ENCODE data around the gene BCDIN3D. TPM values are rescaled to one million over a fixed set of nuclear protein-coding genes. Genes with fewer than 3 reads are reported as not detected.
"Not testable (repeated sequence)": the region's sequence is repeated elsewhere in the genome, so short reads cannot be mapped to it uniquely, and the experiment has no call there.

The BCDIN3D gene
- total RNA-seq, 1 donor from 2014 or later: 3.3 TPM

DNA sequence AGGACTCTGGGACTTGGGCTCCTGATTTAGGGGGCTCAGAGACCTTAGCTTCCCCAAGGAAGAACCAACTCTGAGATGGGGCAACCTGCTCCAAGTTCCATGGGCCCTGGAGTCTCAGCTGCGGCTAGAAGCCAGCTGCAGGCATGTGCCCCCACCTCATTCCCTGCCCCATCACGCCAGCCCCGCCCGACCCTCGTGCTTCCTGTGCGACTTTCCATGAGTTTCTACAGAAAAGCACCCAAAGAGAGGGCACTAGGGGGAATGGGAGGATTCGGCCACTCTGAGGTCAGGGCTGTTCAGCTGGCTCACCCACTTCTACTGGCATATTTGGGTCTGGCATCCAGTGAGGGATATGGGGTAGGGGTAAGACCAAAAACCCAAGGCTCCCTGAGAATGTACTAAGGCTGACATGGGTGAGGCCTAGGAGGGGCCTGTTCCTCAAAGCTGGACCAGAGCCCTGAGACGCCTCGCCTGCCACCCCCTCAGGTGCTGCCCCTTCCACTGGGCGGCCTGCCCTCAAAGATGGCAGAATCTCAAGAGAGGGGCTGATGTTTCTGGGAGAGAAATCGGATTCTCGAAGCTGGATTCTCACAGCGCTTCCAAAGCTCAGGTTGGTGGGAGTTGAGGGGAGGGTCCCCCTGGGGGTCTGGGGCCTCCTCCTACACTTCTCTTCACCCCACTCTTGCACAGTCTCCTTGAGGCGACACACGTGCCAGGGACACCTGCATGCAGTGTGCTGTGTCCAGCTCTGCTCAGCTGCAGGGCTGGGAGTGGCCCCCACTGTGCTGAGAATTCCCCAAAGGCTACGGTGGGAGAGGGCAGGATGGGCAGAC is 38.7 kb upstream of the BCDIN3D start:
- Mint-ChIP-seq H3K4me3 (ENCODE audit: unreplicated experiment) (no peak overlapping the region), H3K36me3 (ENCODE audit: low read depth) (peaks cover 2% of the 10 kb centered on the region), H3K27me3 (ENCODE audit: low read depth) (peaks cover 19% of the 10 kb centered on the region), H3K27ac (ENCODE audit: unreplicated experiment) (no peak overlapping the region), H3K4me1 (ENCODE audit: low read depth) (no peaks in the 10 kb centered on the region), H3K9me3 (ENCODE audit: low read depth) (no peaks in the 10 kb centered on the region)
- TF ChIP-seq, protein P1, sequence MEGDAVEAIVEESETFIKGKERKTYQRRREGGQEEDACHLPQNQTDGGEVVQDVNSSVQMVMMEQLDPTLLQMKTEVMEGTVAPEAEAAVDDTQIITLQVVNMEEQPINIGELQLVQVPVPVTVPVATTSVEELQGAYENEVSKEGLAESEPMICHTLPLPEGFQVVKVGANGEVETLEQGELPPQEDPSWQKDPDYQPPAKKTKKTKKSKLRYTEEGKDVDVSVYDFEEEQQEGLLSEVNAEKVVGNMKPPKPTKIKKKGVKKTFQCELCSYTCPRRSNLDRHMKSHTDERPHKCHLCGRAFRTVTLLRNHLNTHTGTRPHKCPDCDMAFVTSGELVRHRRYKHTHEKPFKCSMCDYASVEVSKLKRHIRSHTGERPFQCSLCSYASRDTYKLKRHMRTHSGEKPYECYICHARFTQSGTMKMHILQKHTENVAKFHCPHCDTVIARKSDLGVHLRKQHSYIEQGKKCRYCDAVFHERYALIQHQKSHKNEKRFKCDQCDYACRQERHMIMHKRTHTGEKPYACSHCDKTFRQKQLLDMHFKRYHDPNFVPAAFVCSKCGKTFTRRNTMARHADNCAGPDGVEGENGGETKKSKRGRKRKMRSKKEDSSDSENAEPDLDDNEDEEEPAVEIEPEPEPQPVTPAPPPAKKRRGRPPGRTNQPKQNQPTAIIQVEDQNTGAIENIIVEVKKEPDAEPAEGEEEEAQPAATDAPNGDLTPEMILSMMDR (IDR thresholded peaks at IDR 0.05): no peak
- DNase-seq (ENCODE audit: low spot score): peak; percentile 68

GRCh38 chr12:49880756-49881414 is 38.0 kb upstream of the BCDIN3D start:
- Mint-ChIP-seq H3K27ac (ENCODE audit: unreplicated experiment) (peak overlapping the region; percentile 62), H3K9me3 (ENCODE audit: low read depth) (no peaks in the 10 kb centered on the region), H3K36me3 (ENCODE audit: low read depth) (peaks cover 2% of the 10 kb centered on the region), H3K4me1 (ENCODE audit: low read depth) (no peaks in the 10 kb centered on the region), H3K4me3 (ENCODE audit: unreplicated experiment) (no peak overlapping the region), H3K27me3 (ENCODE audit: low read depth) (peaks cover 17% of the 10 kb centered on the region)
- TF ChIP-seq, protein P1 (IDR thresholded peaks at IDR 0.05): no peak
- peak; percentile 39 for DNase-seq (ENCODE audit: low spot score)

DNA sequence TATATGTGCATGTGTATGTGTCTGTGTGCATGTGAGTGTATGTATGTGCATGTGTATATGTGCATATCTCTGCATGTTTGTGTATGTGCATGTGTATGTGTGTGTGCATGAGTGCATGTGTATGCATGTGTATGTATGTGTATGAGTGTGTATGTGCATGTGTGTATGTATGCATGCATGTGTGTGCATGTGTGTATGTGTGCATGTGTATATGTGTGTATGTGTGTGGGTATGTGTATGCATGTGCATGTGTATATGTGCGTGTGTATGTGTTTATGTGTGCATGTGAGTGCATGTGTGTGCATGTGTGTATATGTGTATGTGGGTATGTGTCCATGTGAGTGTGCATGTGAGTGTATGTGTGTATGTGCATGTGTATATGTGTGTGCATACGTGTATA is 36.2 kb upstream of the BCDIN3D start:
- not testable (repeated sequence) for H3K9me3 Mint-ChIP-seq (ENCODE audit: low read depth); H3K36me3 Mint-ChIP-seq (ENCODE audit: low read depth); H3K4me1 Mint-ChIP-seq (ENCODE audit: low read depth); H3K4me3 Mint-ChIP-seq (ENCODE audit: unreplicated experiment); H3K27me3 Mint-ChIP-seq (ENCODE audit: low read depth); H3K27ac Mint-ChIP-seq (ENCODE audit: unreplicated experiment); DNase-seq (ENCODE audit: low spot score)

- H3K36me3 Mint-ChIP-seq (ENCODE audit: low read depth): no peaks in the 10 kb centered on the region
- TF ChIP-seq, protein P1 (IDR thresholded peaks at IDR 0.05): no peak
- no peaks in the 10 kb centered on the region for H3K9me3 Mint-ChIP-seq (ENCODE audit: low read depth)
- no peaks in the 10 kb centered on the region for H3K4me1 Mint-ChIP-seq (ENCODE audit: low read depth)
- no peaks in the 10 kb centered on the region for H3K27me3 Mint-ChIP-seq (ENCODE audit: low read depth)
- no peak for DNase-seq (ENCODE audit: low spot score)
- no peak overlapping the region for H3K4me3 Mint-ChIP-seq (ENCODE audit: unreplicated experiment)
- H3K27ac Mint-ChIP-seq (ENCODE audit: unreplicated experiment): no peak overlapping the region
Measured at GRCh38 chr12:49878021-49878420, 35.1 kb upstream of the BCDIN3D start.

- TF ChIP-seq, protein P1 (IDR thresholded peaks at IDR 0.05): no peak
- Mint-ChIP-seq H3K4me1 (ENCODE audit: low read depth) (peaks cover under 1% of the 10 kb centered on the region), H3K9me3 (ENCODE audit: low read depth) (no peaks in the 10 kb centered on the region), H3K27ac (ENCODE audit: unreplicated experiment) (no peak overlapping the region), H3K27me3 (ENCODE audit: low read depth) (no peaks in the 10 kb centered on the region), H3K4me3 (ENCODE audit: unreplicated experiment) (no peak overlapping the region), H3K36me3 (ENCODE audit: low read depth) (no peaks in the 10 kb centered on the region)
- DNase-seq (ENCODE audit: low spot score): peak; percentile 58
Measured at GRCh38 chr12:49877066-49877465, 34.2 kb upstream of the BCDIN3D start.

Measured in chondrocyte (in vitro differentiated cells).